A549 (cell line): ENCODE data around the gene EBF4. TPM values are rescaled to one million over a fixed set of nuclear protein-coding genes. Genes with fewer than 3 reads are reported as not detected.
A peak's percentile ranks its signal among the peaks of the same experiment; 100 is the strongest.

Experiments used
- ATAC-seq, 2 experiments: fragments of 200-7000 bp in 1 of 2; fragments of >200 bp in 1 of 2; cut with Nextera tagmentation in 1 of 2; cut with Tn5 transposase in 1 of 2; 3 replicates each; pipeline versions ENCODE4 v1.8.0 to v1.9.1; 2018 to 2020; ENCODE audit warnings: mild to moderate bottlenecking in 1 of 2, moderate library complexity in 1 of 2
- CTCF ChIA-PET: fragments of 300-600 bp; sonication (Branson Sonifier 250); formaldehyde crosslinking; extraction: SDS; loops from one replicate; lab custom pipeline; 2021; ENCODE audit warnings: antibody characterized with exemption, inconsistent platforms; lab: Yijun Ruan, JAX
- POLR2A ChIA-PET: fragments of 350-600 bp; formaldehyde crosslinking; extraction: SDS; loops from one replicate; lab custom pipeline; 2021; ENCODE audit warnings: antibody characterized with exemption, inconsistent platforms; lab: Yijun Ruan, JAX
- DNase-seq, 2 experiments: peaks; one replicate each; pipeline versions ENCODE4 v3.0.0 to v3.0.0-alpha.2; 2011 to 2016; ENCODE audit warnings: low read depth in 1 of 2, low spot score in 1 of 2
- FAIRE-seq: peaks from 2 replicates; lab custom pipeline; 2011; peaks lifted over from hg19 to GRCh38; lab: Jason Lieb, UNC
- H3K27ac ChIP-seq, 2 experiments: fragments of >200 bp; sonication (Bioruptor Twin); formaldehyde crosslinking; 3 replicates each; pipeline ENCODE4 v1.5.1; 2016 to 2017
- H3K4me1 ChIP-seq: fragments of >200 bp; sonication (Bioruptor Twin); formaldehyde crosslinking; 3 replicates; pipeline ENCODE4 v1.6.1; 2016
- H3K4me2 ChIP-seq: fragments of >200 bp; sonication (Bioruptor Twin); formaldehyde crosslinking; 3 replicates; pipeline ENCODE4 v1.6.1; 2016
- H3K4me3 ChIP-seq: fragments of >200 bp; sonication (Bioruptor Twin); formaldehyde crosslinking; 3 replicates; pipeline ENCODE4 v1.5.1; 2016
- H3K9me3 ChIP-seq: fragments of >200 bp; sonication (Bioruptor Twin); formaldehyde crosslinking; 3 replicates; pipeline ENCODE4 v1.6.1; 2016
- CBX2 ChIP-seq: fragments of 200-600 bp; sonication (generic); IDR thresholded peaks from 2 replicates; pipeline ENCODE4 v1.6.1; 2016; ENCODE audit warnings: low read depth, mild to moderate bottlenecking, borderline replicate concordance
- CBX8 ChIP-seq: fragments of 200-600 bp; sonication (generic); IDR thresholded peaks from 2 replicates; pipeline ENCODE4 v1.6.1; 2016
- CEBPB ChIP-seq, 2 experiments: fragments of >200 bp in 1 of 2; sonication (Bioruptor Twin) in 1 of 2; formaldehyde crosslinking in 1 of 2; IDR thresholded peaks; 2 replicates each; pipeline ENCODE4 v1.6.1; 2012 to 2016
- CHD2 ChIP-seq: fragments of 150-350 bp; IDR thresholded peaks from 2 replicates; pipeline ENCODE4 v1.6.1; 2014; ENCODE audit warnings: low read length; ENCODE audit not compliant: partially characterized antibody
- CHD4 ChIP-seq: fragments of 200-600 bp; sonication (generic); IDR thresholded peaks from 2 replicates; pipeline ENCODE4 v1.6.1; 2016; ENCODE audit warnings: antibody characterized with exemption, mild to moderate bottlenecking, borderline replicate concordance
- EHF ChIP-seq: fragments of 250-450 bp; sonication (Bioruptor Pico); IDR thresholded peaks from 2 replicates; pipeline ENCODE4 v1.5.0; 2020; ENCODE audit warnings: mild to moderate bottlenecking
- EHMT2 ChIP-seq: fragments of 200-600 bp; sonication (generic); IDR thresholded peaks from 2 replicates; pipeline ENCODE4 v1.6.1; 2016; ENCODE audit warnings: antibody characterized with exemption, low read depth, mild to moderate bottlenecking, moderate library complexity
- EP300 ChIP-seq, 2 experiments: fragments of >200 bp; sonication (Bioruptor Twin); formaldehyde crosslinking; IDR thresholded peaks; 2 replicates in 1 of 2; 3 replicates in 1 of 2; pipeline ENCODE4 v1.6.1; 2016 to 2017
- FOSL2 ChIP-seq, 2 experiments: fragments of 450-650 bp in 1 of 2; fragments of >200 bp in 1 of 2; sonication (Bioruptor Twin) in 1 of 2; formaldehyde crosslinking; IDR thresholded peaks; 2 replicates each; pipeline versions ENCODE4 v1.5.0 to v1.6.1; 2016 to 2020; ENCODE audit warnings: mild to moderate bottlenecking in 1 of 2, moderate library complexity in 1 of 2
- FOXS1 ChIP-seq: fragments of 250-450 bp; sonication (Bioruptor Pico); IDR thresholded peaks from 2 replicates; pipeline ENCODE4 v1.5.0; 2020; ENCODE audit warnings: mild to moderate bottlenecking, moderate library complexity
- GATA3 ChIP-seq: IDR thresholded peaks from 2 replicates; pipeline ENCODE4 v1.6.1; 2012; ENCODE audit warnings: borderline replicate concordance
- HDAC2 ChIP-seq: fragments of 200-600 bp; sonication (generic); IDR thresholded peaks from 2 replicates; pipeline ENCODE4 v1.6.1; 2016
- HEYL ChIP-seq: fragments of 250-450 bp; sonication (Bioruptor Pico); IDR thresholded peaks from 2 replicates; pipeline ENCODE4 v1.8.0; 2021; ENCODE audit warnings: mild to moderate bottlenecking, moderate library complexity
- HMGXB4 ChIP-seq: fragments of 250-450 bp; sonication (Bioruptor Pico); IDR thresholded peaks from 2 replicates; pipeline ENCODE4 v1.5.0; 2021; ENCODE audit warnings: mild to moderate bottlenecking, moderate library complexity, borderline replicate concordance
- HOXA7 ChIP-seq: fragments of 250-450 bp; sonication (Bioruptor Pico); IDR thresholded peaks from 2 replicates; pipeline ENCODE4 v1.5.0; 2020; ENCODE audit warnings: mild to moderate bottlenecking, moderate library complexity
- HOXB13 ChIP-seq: fragments of 250-450 bp; sonication (Bioruptor Pico); IDR thresholded peaks from 2 replicates; pipeline ENCODE4 v1.5.0; 2020; ENCODE audit warnings: low read depth, mild to moderate bottlenecking, moderate library complexity
- HOXB5 ChIP-seq: fragments of 250-450 bp; sonication (Bioruptor Pico); IDR thresholded peaks from 2 replicates; pipeline ENCODE4 v1.5.0; 2020; ENCODE audit warnings: mild to moderate bottlenecking, moderate library complexity
- JUNB ChIP-seq: fragments of >200 bp; sonication (Bioruptor Twin); formaldehyde crosslinking; IDR thresholded peaks from 2 replicates; pipeline ENCODE4 v1.6.1; 2016
- KDM1A ChIP-seq: fragments of 200-600 bp; sonication (generic); IDR thresholded peaks from 2 replicates; pipeline ENCODE4 v1.6.1; 2016; ENCODE audit warnings: low read depth, mild to moderate bottlenecking
- MYC ChIP-seq: IDR thresholded peaks from 2 replicates; pipeline ENCODE4 v1.6.1; 2012; ENCODE audit warnings: mild to moderate bottlenecking, inconsistent platforms, low read length, improper control_type of control experiment, borderline replicate concordance
- NFE2L2 ChIP-seq: fragments of 150-350 bp; conservative IDR thresholded peaks from 2 replicates; pipeline ENCODE4 v1.6.1; 2014; ENCODE audit warnings: low read length
- NR3C1 ChIP-seq: fragments of >200 bp; sonication (Bioruptor Twin); formaldehyde crosslinking; IDR thresholded peaks from 3 replicates; pipeline ENCODE4 v1.6.1; 2017
- PHF8 ChIP-seq: fragments of 200-600 bp; sonication (generic); IDR thresholded peaks from 2 replicates; pipeline ENCODE4 v1.6.1; 2016; ENCODE audit warnings: low read depth, mild to moderate bottlenecking, antibody characterized with exemption, moderate library complexity, borderline replicate concordance
- POLR2A ChIP-seq: IDR thresholded peaks from 2 replicates; pipeline ENCODE4 v1.6.1; 2012; ENCODE audit warnings: mild to moderate bottlenecking, low read length
- POLR2AphosphoS2 ChIP-seq: conservative IDR thresholded peaks from 2 replicates; pipeline ENCODE4 v1.6.1; 2012; ENCODE audit warnings: low read length, improper control_type of control experiment, inconsistent platforms
- RARB ChIP-seq: fragments of 250-450 bp; sonication (Bioruptor Pico); IDR thresholded peaks from 2 replicates; pipeline ENCODE4 v1.8.0; 2021; ENCODE audit warnings: mild to moderate bottlenecking, moderate library complexity
- RFX5 ChIP-seq: fragments of 450-650 bp; IDR thresholded peaks from 2 replicates; pipeline ENCODE4 v1.7.1; 2014; ENCODE audit warnings: antibody characterized with exemption, mild to moderate bottlenecking, moderate library complexity
- SMC3 ChIP-seq: fragments of >200 bp; sonication (Bioruptor Twin); formaldehyde crosslinking; IDR thresholded peaks from 3 replicates; pipeline ENCODE4 v1.6.1; 2018; ENCODE audit warnings: inconsistent platforms
- SREBF2 ChIP-seq: fragments of 450-650 bp; IDR thresholded peaks from 2 replicates; pipeline ENCODE4 v1.6.1; 2014; ENCODE audit warnings: mild to moderate bottlenecking, moderate library complexity
- TFCP2L1 ChIP-seq: fragments of 250-450 bp; sonication (Bioruptor Pico); IDR thresholded peaks from 2 replicates; pipeline ENCODE4 v1.5.0; 2021; ENCODE audit warnings: mild to moderate bottlenecking
- USF2 ChIP-seq: fragments of 450-650 bp; IDR thresholded peaks from 2 replicates; pipeline ENCODE4 v1.6.1; 2014; ENCODE audit warnings: antibody characterized with exemption
- ZC3H11A ChIP-seq: fragments of 450-650 bp; IDR thresholded peaks from 2 replicates; pipeline ENCODE4 v1.6.1; 2014; ENCODE audit warnings: antibody characterized with exemption, mild to moderate bottlenecking
- WGBS: methylation state at CpG from one replicate; pipeline ENCODE4 v1.1.6; 2017; ENCODE audit errors: missing lambda C conversion rate; 5-methylcytosine and 5-hydroxymethylcytosine counted together
- polyA plus RNA-seq, 4 experiments: library from polyadenylated mRNA; depleted of rRNA in 3 of 4; stranded (reverse); fragments of >200 nt; fragmentation: RNase III in 1 of 4; extraction: RNeasy Plus Mini Kit Qiagen cat#74134 plus additional on column Dnase treatment in 1 of 4; gene quantifications; 2 replicates in 3 of 4; 3 replicates in 1 of 4; pipeline ENCODE4 v1.2.3, GENCODE V29; 2011 to 2017
- TF ChIP-seq, protein P1 (sequence below): fragments of >200 bp; sonication (Bioruptor Twin); formaldehyde crosslinking; IDR thresholded peaks from 3 replicates; pipeline ENCODE4 v1.6.1; 2016
- TF ChIP-seq, protein P2 (sequence below): fragments of >200 bp; sonication (Bioruptor Twin); formaldehyde crosslinking; IDR thresholded peaks from 3 replicates; pipeline ENCODE4 v1.5.1; 2016
- TF ChIP-seq, protein P3 (sequence below): IDR thresholded peaks from 2 replicates; pipeline ENCODE4 v1.6.1; 2012

The EBF4 gene
- polyA plus RNA-seq, 2 of the 4 experiments (the other 2 are of a cell fraction): 2.2 to 3.2 TPM

- no peaks in the 10 kb centered on the region for H3K9me3 ChIP-seq
- CTCF ChIA-PET: interaction anchor here (0.8 to 13.5 kb wide), 8 partner anchors 8 to 128 kb away, joined by 3 to 165 read pairs (median 5); partner anchors contain the start of gene IDH3B
- H3K27ac ChIP-seq: peak within 1 kb of the TSS; percentile 95 to 96
- H3K4me2 ChIP-seq: peak within 1 kb of the TSS; percentile 98
- FAIRE-seq: no peak
- H3K4me1 ChIP-seq: peaks cover 34% of the 10 kb centered on the region
- H3K4me3 ChIP-seq: peak within 1 kb of the TSS; percentile 78
- POLR2A ChIA-PET: interaction anchor here (0.5 to 2.8 kb wide), 22 partner anchors 9 to 549 kb away, joined by 3 to 50 read pairs (median 6); partner anchors contain the start of genes EBF4, IDH3B, PTPRA and SNRPB
- DNase-seq: peak; percentile 85 to 97
- 1% methylated on average over 52 of the region's 101 CpGs for WGBS
- peak; percentile 88 to 95 for ATAC-seq
- no peak for TF ChIP-seq RARB (CRISPR knock-in tag)
- 0 out of 2 replicates have a peak, but pooled peaks have one; percentile 36 for TF ChIP-seq PHF8
- peak; percentile 80 for TF ChIP-seq USF2
- no peak for TF ChIP-seq CBX8
- peak; percentile 91; the same call in 1 of the 2 replicates for TF ChIP-seq MYC
- no peak; a peak in 1 of 4 replicates for TF ChIP-seq CEBPB (IDR thresholded peaks at IDR 0.05)
- no peak for TF ChIP-seq NR3C1
- peak; percentile 66 for TF ChIP-seq TFCP2L1
- no peak for TF ChIP-seq CHD2
- peak; percentile 88 for TF ChIP-seq GATA3
- no peak for TF ChIP-seq NFE2L2
- TF ChIP-seq HEYL: no peak
- TF ChIP-seq CBX2: no peak
- TF ChIP-seq POLR2A: peak; percentile 99
- TF ChIP-seq EHF: no peak
- no peak for TF ChIP-seq RFX5
- no peak for TF ChIP-seq EHMT2
- TF ChIP-seq JUNB: no peak
- TF ChIP-seq EP300 (IDR thresholded peaks at IDR 0.05): 0 out of 5 replicates have a peak, but pooled peaks of 1 of the 2 experiments have one; percentile 2
- TF ChIP-seq KDM1A: no peak
- TF ChIP-seq, protein P1, sequence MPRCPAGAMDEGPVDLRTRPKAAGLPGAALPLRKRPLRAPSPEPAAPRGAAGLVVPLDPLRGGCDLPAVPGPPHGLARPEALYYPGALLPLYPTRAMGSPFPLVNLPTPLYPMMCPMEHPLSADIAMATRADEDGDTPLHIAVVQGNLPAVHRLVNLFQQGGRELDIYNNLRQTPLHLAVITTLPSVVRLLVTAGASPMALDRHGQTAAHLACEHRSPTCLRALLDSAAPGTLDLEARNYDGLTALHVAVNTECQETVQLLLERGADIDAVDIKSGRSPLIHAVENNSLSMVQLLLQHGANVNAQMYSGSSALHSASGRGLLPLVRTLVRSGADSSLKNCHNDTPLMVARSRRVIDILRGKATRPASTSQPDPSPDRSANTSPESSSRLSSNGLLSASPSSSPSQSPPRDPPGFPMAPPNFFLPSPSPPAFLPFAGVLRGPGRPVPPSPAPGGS: peak; percentile 99
- no peak for TF ChIP-seq ZC3H11A
- TF ChIP-seq HOXB13 (CRISPR knock-in tag): no peak
- no peak for TF ChIP-seq SREBF2
- no peak for TF ChIP-seq CHD4
- TF ChIP-seq HMGXB4 (CRISPR knock-in tag): no peak
- TF ChIP-seq, protein P2, sequence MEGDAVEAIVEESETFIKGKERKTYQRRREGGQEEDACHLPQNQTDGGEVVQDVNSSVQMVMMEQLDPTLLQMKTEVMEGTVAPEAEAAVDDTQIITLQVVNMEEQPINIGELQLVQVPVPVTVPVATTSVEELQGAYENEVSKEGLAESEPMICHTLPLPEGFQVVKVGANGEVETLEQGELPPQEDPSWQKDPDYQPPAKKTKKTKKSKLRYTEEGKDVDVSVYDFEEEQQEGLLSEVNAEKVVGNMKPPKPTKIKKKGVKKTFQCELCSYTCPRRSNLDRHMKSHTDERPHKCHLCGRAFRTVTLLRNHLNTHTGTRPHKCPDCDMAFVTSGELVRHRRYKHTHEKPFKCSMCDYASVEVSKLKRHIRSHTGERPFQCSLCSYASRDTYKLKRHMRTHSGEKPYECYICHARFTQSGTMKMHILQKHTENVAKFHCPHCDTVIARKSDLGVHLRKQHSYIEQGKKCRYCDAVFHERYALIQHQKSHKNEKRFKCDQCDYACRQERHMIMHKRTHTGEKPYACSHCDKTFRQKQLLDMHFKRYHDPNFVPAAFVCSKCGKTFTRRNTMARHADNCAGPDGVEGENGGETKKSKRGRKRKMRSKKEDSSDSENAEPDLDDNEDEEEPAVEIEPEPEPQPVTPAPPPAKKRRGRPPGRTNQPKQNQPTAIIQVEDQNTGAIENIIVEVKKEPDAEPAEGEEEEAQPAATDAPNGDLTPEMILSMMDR: no peak
- TF ChIP-seq HOXB5 (CRISPR knock-in tag): 0 out of 2 replicates have a peak, but pooled peaks have one; percentile 18
- no peak for TF ChIP-seq HOXA7 (CRISPR knock-in tag)
- no peak for TF ChIP-seq FOSL2 (IDR thresholded peaks at IDR 0.05)
- TF ChIP-seq FOSL2 (CRISPR knock-in tag; IDR thresholded peaks at IDR 0.05): no peak
- no peak for TF ChIP-seq FOXS1
- TF ChIP-seq SMC3: no peak
- no peak for TF ChIP-seq POLR2AphosphoS2
- peak; percentile 93 for TF ChIP-seq HDAC2
- TF ChIP-seq, protein P3, sequence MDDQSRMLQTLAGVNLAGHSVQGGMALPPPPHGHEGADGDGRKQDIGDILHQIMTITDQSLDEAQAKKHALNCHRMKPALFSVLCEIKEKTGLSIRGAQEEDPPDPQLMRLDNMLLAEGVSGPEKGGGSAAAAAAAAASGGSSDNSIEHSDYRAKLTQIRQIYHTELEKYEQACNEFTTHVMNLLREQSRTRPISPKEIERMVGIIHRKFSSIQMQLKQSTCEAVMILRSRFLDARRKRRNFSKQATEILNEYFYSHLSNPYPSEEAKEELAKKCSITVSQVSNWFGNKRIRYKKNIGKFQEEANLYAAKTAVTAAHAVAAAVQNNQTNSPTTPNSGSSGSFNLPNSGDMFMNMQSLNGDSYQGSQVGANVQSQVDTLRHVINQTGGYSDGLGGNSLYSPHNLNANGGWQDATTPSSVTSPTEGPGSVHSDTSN: peak; percentile 73; the same call in 1 of the 2 replicates
Observed at GRCh38 chr20:2651772-2652723, 40.5 kb upstream of the EBF4 start, which contains the start of gene NOP56. Gene NOP56 (plus strand): TSS chr20:2652632. CDS start chr20:2652661, 29 bp downstream.
